ENCODE results near the gene SSR1.
A peak's percentile ranks its signal among the peaks of the same experiment; 100 is the strongest.
"Not testable (repeated sequence)": the region's sequence is repeated elsewhere in the genome, so short reads cannot be mapped to it uniquely, and the experiment has no call there.

The SSR1 gene

GRCh38 chr6:7274525-7274924 lies 38.5 kb downstream of the SSR1 start:
- DNase-seq = not testable (repeated sequence)

- DNase-seq = no peak
These were observed 39.3 kb downstream of the SSR1 start for GRCh38 chr6:7273709-7274108.

DNA sequence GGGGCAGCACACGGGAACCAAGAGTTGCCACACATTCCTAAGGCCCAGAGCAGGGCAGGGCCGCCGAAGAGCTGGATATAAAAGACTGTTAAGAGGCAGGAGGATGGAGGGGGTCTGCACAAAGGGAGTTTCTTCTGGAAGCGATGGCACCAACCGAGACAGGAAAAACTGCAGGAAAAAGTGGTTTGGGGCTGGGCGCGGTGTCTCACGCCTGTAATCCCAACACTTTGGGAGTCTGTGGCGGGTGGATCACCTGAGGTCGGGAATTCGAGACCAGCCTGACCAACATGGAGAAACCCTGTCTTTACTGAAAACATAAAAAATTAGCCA lies 41.8 kb downstream of the SSR1 start:
- no peak for DNase-seq

DNA sequence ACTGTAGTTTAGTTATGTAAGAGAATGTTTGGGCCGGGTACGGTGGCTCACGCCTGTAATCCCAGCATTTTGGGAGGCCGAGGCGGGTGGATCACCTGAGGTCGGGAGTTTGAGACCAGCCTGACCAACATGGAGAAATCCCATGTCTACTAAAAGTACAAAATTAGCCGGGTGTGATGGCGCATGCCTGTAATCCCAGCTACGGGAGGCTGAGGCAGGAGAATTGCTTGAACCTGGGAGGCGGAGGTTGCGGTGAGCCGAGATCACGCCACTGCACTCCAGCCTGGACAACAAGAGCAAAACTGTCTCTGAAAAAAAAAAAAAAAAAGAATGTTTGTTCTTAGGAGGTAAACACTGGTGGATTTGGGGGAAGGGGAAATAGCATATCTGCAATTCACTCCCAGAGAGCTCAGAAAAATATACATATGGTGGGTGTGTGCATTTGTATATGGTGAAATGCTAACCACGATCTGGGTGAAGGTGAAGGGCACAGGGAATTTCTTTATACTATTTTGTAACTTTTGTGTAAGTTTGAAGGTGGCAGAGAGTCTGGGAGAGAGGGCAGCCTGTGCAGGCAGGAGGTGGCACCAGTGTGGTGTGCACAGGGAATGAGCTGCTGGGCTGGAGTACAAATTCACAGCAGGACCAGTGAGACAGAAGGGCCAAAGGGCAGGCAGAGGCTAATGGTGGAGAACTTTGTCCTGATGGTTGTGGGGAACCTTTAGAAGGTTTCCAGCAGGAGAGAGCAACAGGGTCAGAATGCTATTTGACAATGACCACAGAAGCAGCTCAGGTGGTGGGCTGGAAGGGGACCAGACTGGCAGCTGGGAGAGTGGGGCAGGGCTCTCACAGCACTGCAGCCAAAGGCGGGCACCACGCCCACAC lies 42.4 kb downstream of the SSR1 start:
- DNase-seq = no peak

DNA sequence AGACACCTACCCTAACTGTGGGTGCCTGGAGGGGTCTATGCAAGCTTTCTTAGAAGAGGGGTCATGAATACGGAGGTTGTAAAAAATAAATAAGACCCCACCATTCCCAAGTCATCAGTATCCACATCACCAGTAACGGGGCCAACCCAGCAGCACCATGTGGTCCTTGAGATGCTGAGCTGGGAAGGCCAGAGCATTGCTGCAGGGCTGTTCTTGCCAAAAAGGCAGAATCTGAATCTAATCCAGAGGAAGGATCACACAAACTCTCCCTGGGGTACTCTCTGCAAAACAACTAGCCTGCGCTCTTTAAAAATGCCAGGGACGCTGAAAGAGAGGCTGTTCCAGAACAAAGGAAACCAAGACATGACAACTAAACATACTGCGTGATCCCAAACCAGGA lies 43.2 kb downstream of the SSR1 start:
- no peak for DNase-seq

GRCh38 chr6:7268816-7269555 lies 44.0 kb downstream of the SSR1 start:
- DNase-seq = no peak

GRCh38 chr6:7268362-7268761 lies 44.6 kb downstream of the SSR1 start:
- DNase-seq = no peak

DNA sequence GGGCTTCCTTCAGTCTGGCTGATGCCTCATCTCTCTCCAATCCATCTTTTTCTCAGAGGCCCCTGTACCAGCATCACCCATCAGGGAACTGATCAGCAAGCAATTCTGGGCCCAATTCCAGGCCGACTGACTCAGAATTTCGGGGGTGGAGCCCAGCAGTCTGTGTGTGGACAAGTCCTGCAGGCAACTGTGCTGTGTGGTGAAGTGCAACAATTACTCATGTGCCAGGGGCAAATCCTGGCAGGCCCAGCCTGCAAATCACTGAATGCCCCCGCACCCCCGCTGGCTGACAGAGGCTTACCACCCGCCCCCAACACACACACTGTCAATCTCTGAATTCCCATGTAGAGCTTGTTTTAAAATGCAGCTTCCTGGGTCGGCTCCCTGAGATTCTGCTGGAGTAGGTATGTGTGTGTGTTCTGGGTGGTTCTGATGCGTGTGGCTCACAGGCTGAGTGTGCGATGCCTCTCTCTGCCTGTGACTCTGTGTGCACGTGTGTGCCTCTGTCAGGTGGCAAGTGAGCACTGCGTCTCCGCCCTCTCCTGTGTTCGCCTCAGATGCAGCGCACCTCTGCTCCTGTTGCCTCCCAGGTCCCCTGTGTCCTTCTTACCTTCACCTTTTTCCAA lies 45.4 kb downstream of the SSR1 start:
- no peak for DNase-seq

GRCh38 chr6:7267071-7267465 lies 45.9 kb downstream of the SSR1 start:
- no peak for DNase-seq

GRCh38 chr6:7265385-7265726 lies 47.6 kb downstream of the SSR1 start:
- DNase-seq = not testable (repeated sequence)

GRCh38 chr6:7264686-7265384 lies 48.2 kb downstream of the SSR1 start:
- DNase-seq = no peak

DNA sequence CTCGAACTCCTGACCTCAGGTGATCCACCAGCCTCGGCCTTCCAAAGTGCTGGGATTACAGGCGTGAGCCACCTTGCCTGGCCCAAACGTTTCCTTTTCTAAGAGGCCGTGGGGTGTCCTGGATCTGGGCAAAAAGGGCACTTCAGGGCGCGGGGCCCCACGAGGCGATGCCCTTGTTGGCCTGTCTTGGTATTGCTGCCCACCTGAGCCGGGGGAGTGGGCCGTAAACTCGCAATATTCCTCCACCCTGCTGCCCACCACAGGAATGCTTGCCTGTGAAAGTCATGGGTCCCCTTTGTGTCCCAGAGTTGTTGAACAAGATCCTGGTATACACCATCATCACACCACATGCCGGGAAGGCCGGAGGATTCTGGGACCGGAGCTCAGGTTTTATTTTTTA lies 49.0 kb downstream of the SSR1 start:
- no peak for DNase-seq

GRCh38 chr6:7263519-7263805 lies 49.5 kb downstream of the SSR1 start:
- not testable (repeated sequence) for DNase-seq

- no peak for DNase-seq
These were observed 50.1 kb downstream of the SSR1 start for GRCh38 chr6:7262746-7263518.

DNA sequence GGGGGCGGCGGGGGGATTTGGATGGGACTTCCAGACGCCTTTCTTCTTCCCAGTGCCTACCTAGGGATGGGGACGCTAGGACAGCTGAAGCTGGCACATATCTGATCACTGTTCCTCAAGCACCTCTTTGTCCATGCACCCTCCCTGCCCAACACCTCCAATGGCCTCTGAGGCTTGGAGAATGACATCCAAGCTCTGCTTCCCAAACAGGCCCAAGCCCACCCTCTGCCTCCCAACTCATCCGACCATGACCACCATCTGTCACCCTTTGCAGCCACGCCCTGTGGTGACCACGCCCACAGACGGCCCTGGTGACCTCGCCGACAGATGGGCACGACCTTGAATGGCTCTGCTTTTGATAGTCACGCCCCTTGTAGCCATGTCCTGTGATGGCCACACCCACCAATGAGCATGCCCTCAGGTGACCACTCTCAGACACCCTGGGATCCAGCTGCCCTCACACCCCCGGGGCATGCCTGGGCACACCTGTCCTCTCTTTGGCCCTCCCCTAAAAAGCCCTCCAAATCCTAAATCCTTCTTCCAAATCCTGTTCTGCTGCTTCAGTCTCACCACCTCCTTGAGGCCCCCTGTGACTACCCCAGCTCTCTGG lies 51.0 kb downstream of the SSR1 start:
- DNase-seq = peak in 1 of 2 experiments; percentile 14

DNA sequence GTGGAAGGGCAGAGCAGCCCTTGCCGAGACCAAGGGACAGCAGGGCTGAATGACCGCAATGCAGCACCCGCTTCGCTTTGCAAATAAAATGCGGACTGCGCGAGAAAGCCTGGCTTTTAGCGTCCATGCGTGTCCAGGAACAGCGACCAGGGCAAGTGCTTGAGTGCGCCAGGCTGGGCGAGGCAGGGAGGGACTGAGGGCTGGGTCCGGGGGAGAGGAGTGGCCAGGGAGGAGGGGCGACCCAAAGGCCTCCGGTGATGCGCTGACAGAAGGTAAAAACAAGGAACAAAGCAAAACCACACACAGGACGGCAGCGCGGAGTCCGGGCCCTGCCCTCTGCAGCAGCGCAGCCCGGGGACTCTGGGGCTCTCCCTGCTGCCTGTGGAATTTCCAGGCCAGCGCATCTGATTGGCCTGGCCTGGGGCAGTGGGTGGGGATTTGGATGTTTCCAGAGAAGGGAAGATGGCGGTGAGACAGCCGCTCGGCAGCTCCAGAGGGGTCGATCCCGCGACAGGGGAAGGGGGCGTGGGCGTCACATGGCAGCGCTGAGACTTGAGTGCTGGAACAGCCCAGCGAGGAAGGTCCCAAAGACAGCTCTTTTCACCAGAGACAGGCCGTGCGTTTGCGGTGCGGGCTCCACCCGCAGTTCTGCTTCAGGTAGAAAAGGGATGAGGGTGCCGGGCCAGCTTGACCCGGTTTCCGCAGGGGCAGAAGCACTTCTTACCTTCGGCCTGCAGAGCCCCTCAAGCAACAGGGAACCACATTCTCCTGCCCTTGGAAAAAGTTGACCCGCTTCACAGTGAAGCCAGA lies 51.8 kb downstream of the SSR1 start:
- peak; percentile 54 to 77 for DNase-seq

DNA sequence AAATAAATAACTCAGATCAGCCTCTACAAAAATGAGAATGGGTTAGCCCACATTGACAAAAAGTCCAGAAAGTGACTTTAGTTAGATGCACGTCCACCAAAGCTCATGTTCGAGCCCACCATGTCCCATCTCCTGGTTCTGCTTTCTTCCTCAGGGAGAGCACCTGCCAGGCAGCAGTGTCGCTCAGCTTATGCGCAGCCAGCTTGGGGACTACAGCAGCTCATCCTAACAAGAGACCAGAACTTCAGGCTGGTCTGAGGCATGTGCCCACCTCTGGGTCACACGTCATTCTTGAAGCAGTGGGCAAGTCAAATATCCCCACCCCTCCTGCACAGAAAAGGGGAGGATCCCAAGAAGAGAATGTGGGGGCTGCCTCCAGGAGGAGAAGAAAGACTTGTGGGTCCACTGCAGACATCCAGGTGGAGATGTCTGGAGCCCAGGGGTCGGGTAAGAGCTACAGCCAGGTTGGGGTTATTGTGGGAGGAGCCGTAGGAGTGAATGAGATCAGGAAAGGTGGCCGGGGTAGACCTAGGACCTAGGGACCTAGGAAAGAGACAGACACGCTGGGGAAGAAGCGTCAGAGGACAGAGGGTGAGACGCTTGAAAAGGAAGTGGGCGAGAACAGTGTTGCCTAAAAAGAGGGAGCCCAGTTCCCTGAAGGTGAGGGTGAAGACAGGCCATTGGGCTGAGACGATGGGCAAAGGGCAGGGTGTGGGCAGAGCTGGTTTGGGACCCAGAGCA lies 52.5 kb downstream of the SSR1 start:
- no peak for DNase-seq

- DNase-seq = no peak
These were observed 54.7 kb downstream of the SSR1 start for GRCh38 chr6:7258231-7258763.

DNA sequence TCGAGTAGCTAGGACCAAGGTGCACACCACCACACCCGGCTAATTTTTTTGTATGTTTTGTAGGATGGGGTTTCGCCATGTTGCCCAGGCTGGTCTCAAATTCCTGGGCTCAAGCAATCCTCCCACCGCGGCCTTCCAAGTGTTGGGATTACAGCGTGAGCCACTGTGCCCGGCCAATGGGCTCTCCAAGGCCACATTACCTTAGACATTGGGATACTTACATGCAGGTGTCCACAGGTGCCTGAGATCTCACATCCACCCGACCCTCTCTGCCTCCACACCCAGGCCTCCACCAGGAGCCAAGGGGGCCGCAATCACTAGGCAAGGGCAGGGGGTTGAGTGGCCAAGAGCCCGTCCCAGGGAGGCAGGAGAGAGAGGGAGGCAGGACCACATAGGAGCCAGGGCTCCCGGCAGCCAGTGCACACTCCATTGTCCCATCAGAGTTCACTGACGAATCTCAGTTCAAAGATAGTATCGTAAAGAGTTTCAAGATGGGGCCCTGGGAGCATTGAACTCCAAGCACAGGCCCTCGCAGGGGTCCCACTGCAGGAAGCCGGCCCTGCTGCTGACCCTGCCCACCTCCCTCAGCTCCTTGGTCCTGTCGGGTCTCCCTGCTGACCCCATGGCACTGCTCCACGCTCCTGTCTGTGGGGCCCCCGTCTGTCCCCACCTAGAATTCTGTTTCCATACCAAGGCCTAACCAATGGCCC lies 55.3 kb downstream of the SSR1 start:
- no peak for DNase-seq

DNA sequence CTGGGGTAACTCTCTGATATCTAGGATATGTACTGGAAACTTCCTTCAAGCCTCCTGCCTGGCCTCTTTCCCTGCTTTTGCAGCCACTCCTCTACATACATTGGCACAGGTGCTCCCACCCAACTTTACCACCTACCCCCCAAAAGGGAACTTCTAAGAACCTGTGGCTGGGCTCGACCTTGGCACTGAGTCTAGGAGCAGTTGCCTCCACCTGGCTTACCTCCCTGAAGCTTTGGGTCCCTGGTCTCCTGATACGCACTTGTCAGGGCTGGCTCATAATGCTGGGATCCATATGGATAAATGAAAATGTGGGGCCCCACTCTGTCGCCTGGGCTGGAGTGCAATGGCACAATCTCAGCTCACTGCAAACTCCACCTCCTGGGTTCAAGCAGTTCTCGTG lies 56.2 kb downstream of the SSR1 start:
- DNase-seq = no peak
